Measurements from ENCODE around the gene UNC80. TPM values are rescaled to one million over a fixed set of nuclear protein-coding genes. Genes with fewer than 3 reads are reported as not detected.

Gene UNC80
- total RNA-seq, 1 experiment from 2014 or later: not detected

GRCh38 chr2:209984291-209984690 is 212.7 kb downstream of the UNC80 start:
- Histone ChIP-seq H4K20me1 (ENCODE audit: insufficient read depth) (no peaks in the 10 kb centered on the region), H3K27me3 (ENCODE audit: insufficient read depth, low read depth) (no peaks in the 10 kb centered on the region), H3K9me2 (ENCODE audit: insufficient read depth) (no peaks in the 10 kb centered on the region), H3K9me3 (ENCODE audit: insufficient read depth, low read depth) (no peaks in the 10 kb centered on the region), H3K27ac (no peak overlapping the region), H3K4me1 (replicated peaks; ENCODE audit: insufficient read depth) (no peaks in the 10 kb centered on the region), H3K79me2 (ENCODE audit: low read depth) (no peaks in the 10 kb centered on the region), H3K4me2 (no peak overlapping the region), H3K4me3 (no peak overlapping the region), H3K36me3 (ENCODE audit: low read depth) (no peaks in the 10 kb centered on the region), H3F3A (ENCODE audit: insufficient read depth, low read depth) (no peaks in the 10 kb centered on the region), H2AFZ (no peak overlapping the region)
- intact Hi-C loops (cut with micrococcal nuclease; ENCODE audit: unreplicated experiment): no loop called here
- no TSS peak for BruUV-seq (replicated peaks)
- ChIA-PET CTCF (no interaction called here), POLR2A (ENCODE audit: unreplicated experiment) (no interaction called here)
- no peak for DNase-seq
- TF ChIP-seq CTCF (conservative IDR thresholded peaks at IDR 0.05) (no peak), EZH2 (IDR thresholded peaks at IDR 0.05; ENCODE audit: low read depth) (no peak)

GRCh38 chr2:209985874-209986273 is 214.2 kb downstream of the UNC80 start:
- H3K27ac ChIP-seq: no peak overlapping the region
- ChIA-PET POLR2A (ENCODE audit: unreplicated experiment) (no interaction called here), CTCF (no interaction called here)
- H3K4me1 ChIP-seq (replicated peaks; ENCODE audit: insufficient read depth): no peaks in the 10 kb centered on the region
- no TSS peak for BruUV-seq (replicated peaks)
- no peak overlapping the region for H2AFZ ChIP-seq
- intact Hi-C loops (cut with micrococcal nuclease; ENCODE audit: unreplicated experiment): no loop called here
- H3K4me2 ChIP-seq: no peak overlapping the region
- DNase-seq: no peak
- H3K27me3 ChIP-seq (ENCODE audit: insufficient read depth, low read depth): no peaks in the 10 kb centered on the region
- TF ChIP-seq EZH2 (IDR thresholded peaks at IDR 0.05; ENCODE audit: low read depth): no peak
- TF ChIP-seq CTCF (conservative IDR thresholded peaks at IDR 0.05): no peak
- H3K4me3 ChIP-seq: no peak overlapping the region
- H3K79me2 ChIP-seq (ENCODE audit: low read depth): no peaks in the 10 kb centered on the region
- H3F3A ChIP-seq (ENCODE audit: insufficient read depth, low read depth): no peaks in the 10 kb centered on the region
- H3K36me3 ChIP-seq (ENCODE audit: low read depth): no peaks in the 10 kb centered on the region
- no peaks in the 10 kb centered on the region for H4K20me1 ChIP-seq (ENCODE audit: insufficient read depth)
- H3K9me3 ChIP-seq (ENCODE audit: insufficient read depth, low read depth): no peaks in the 10 kb centered on the region
- no peaks in the 10 kb centered on the region for H3K9me2 ChIP-seq (ENCODE audit: insufficient read depth)

- CTCF ChIA-PET: no interaction called here
These were observed 214.8 kb downstream of the UNC80 start for GRCh38 chr2:209986415-209986814.

More at GRCh38 chr2:209986415-209986814, 214.8 kb downstream of the UNC80 start:
- H3K9me3 ChIP-seq (ENCODE audit: insufficient read depth, low read depth): no peaks in the 10 kb centered on the region
- no peaks in the 10 kb centered on the region for H3K4me1 ChIP-seq (replicated peaks; ENCODE audit: insufficient read depth)
- TF ChIP-seq CTCF (conservative IDR thresholded peaks at IDR 0.05) (no peak), EZH2 (IDR thresholded peaks at IDR 0.05; ENCODE audit: low read depth) (no peak)
- H3K27me3 ChIP-seq (ENCODE audit: insufficient read depth, low read depth): no peaks in the 10 kb centered on the region
- intact Hi-C loops (cut with micrococcal nuclease; ENCODE audit: unreplicated experiment): no loop called here
- H3K79me2 ChIP-seq (ENCODE audit: low read depth): no peaks in the 10 kb centered on the region
- no peaks in the 10 kb centered on the region for H3K9me2 ChIP-seq (ENCODE audit: insufficient read depth)
- no TSS peak for BruUV-seq (replicated peaks)
- no peak overlapping the region for H3K4me3 ChIP-seq
- H3K4me2 ChIP-seq: no peak overlapping the region
- H3K27ac ChIP-seq: no peak overlapping the region
- POLR2A ChIA-PET (ENCODE audit: unreplicated experiment): no interaction called here
- no peaks in the 10 kb centered on the region for H3K36me3 ChIP-seq (ENCODE audit: low read depth)
- no peak overlapping the region for H2AFZ ChIP-seq
- no peak for DNase-seq
- H3F3A ChIP-seq (ENCODE audit: insufficient read depth, low read depth): no peaks in the 10 kb centered on the region
- H4K20me1 ChIP-seq (ENCODE audit: insufficient read depth): no peaks in the 10 kb centered on the region

All from PC-9 (cell line).